Measurements from ENCODE around the gene CHMP1B. TPM values are rescaled to one million over a fixed set of nuclear protein-coding genes. Genes with fewer than 3 reads are reported as not detected.

Gene CHMP1B
- total and polyA plus RNA-seq, 9 of the 15 experiments (the other 6 are each of a cell fraction or from before 2014, with no cell fraction given) = 12.3 to 29.9 (median 19.0) TPM

- TF ChIP-seq SREBF1 (IDR thresholded peaks at IDR 0.05; ENCODE audit: borderline replicate concordance, low read depth, low read length) (no peak), ZNF384 (IDR thresholded peaks at IDR 0.05; ENCODE audit: low read depth, low read length) (peak; percentile 91), BACH1 (tag; IDR thresholded peaks at IDR 0.05) (no peak), MCM2 (IDR thresholded peaks at IDR 0.05; ENCODE audit: low read depth) (no peak), CREB1 (IDR thresholded peaks at IDR 0.05) (no peak), CREB1 (CRISPR knock-in tag; IDR thresholded peaks at IDR 0.05) (no peak), ZBTB26 (CRISPR knock-in tag; IDR thresholded peaks at IDR 0.05) (no peak)
Measured at GRCh38 chr18:11849279-11849678, 1.9 kb upstream of the CHMP1B start (continued).

- in situ Hi-C loops (cut with MboI) (no loop called here), intact Hi-C loops (cut with micrococcal nuclease) (no loop called here)
- Histone ChIP-seq H3K27me3 (ENCODE audit: control insufficient read depth in 2 of 2, insufficient read depth in 2 of 2, low read length in 2 of 2) (no peaks in the 10 kb centered on the region), H3K79me2 (ENCODE audit: control insufficient read depth, insufficient read depth, low read length) (peaks cover 24% of the 10 kb centered on the region), H3K9me3 (replicated peaks; ENCODE audit: control insufficient read depth, insufficient read depth, low read depth, low read length) (no peaks in the 10 kb centered on the region), H3K4me2 (ENCODE audit: insufficient read depth, low read length) (peak overlapping the region; percentile 100), H3K4me3 (peak overlapping the region; percentile 97), H3K9me1 (ENCODE audit: control insufficient read depth, insufficient read depth, low read length) (no peaks in the 10 kb centered on the region), H3K9ac (ENCODE audit: insufficient read depth in 1 of 2, low read depth in 2 of 2, low read length in 2 of 2) (peak overlapping the region; percentile 87 to 96), H3K36me3 (ENCODE audit: control insufficient read depth, insufficient read depth, low read length) (0 out of 3 replicates have a peak, but pooled peaks cover 2% of the 10 kb centered on the region), H4K20me1 (replicated peaks; ENCODE audit: control insufficient read depth, insufficient read depth, low read length) (0 out of 2 replicates have a peak, but pooled peaks cover 4% of the 10 kb centered on the region), H2AFZ (ENCODE audit: low read depth, low read length) (peak overlapping the region; percentile 97), H3K27ac (ENCODE audit: extremely low read depth, low read depth, low read length) (peak overlapping the region; percentile 83), H3K4me1 (replicated peaks in 1 of 2; ENCODE audit: control insufficient read depth in 2 of 2, insufficient read depth in 2 of 2, low read length in 2 of 2) (peaks cover 16 to 17% of the 10 kb centered on the region in 2 experiments; a peak in 4 of 5 replicates)
- DNase-seq (ENCODE audit: extremely low read depth in 1 of 4, low spot score in 3 of 4) (peak; percentile 42 to 78 (median 48)), FAIRE-seq (peak; percentile 76), ATAC-seq (peak; percentile 69)
- WGBS (ENCODE audit: insufficient coverage, low coverage, missing lambda C conversion rate) = 3% methylated on average over 17 of the region's 17 CpGs
- ChIA-PET CTCF (ENCODE audit: low intra/inter-chr PET ratio) (no interaction called here), POLR2A (interaction anchor here (0.9 to 1.3 kb wide), 3 partner anchors 10 to 30 kb away, joined by 3 to 4 read pairs (median 3); no protein-coding TSS in a partner anchor)
- BruUV-seq (replicated peaks) = no TSS peak
- no peak for TF ChIP-seq ZNF384 (IDR thresholded peaks at IDR 0.05; ENCODE audit: low read depth, low read length)
- no peak for TF ChIP-seq RBM34 (IDR thresholded peaks at IDR 0.05; ENCODE audit: borderline replicate concordance, insufficient read depth, low read length)
- no peak for TF ChIP-seq ZBTB11 (CRISPR knock-in tag; IDR thresholded peaks at IDR 0.05)
- 0 out of 2 replicates have a peak, but pooled peaks have one; percentile 44 for TF ChIP-seq MTA3 (IDR thresholded peaks at IDR 0.05; ENCODE audit: borderline replicate concordance)
- TF ChIP-seq RBM15 (IDR thresholded peaks at IDR 0.05; ENCODE audit: insufficient read depth, low read length) = no peak
- TF ChIP-seq ZNF395 (CRISPR knock-in tag; IDR thresholded peaks at IDR 0.05) = 0 out of 2 replicates have a peak, but pooled peaks have one; percentile 37
- TF ChIP-seq HNRNPL (IDR thresholded peaks at IDR 0.05; ENCODE audit: low read depth, low read length) = no peak
Measured at GRCh38 chr18:11849841-11850634, 1.2 kb upstream of the CHMP1B start.
